ENCODE results near the gene METTL2B. TPM values are rescaled to one million over a fixed set of nuclear protein-coding genes. Genes with fewer than 3 reads are reported as not detected.
"Not testable (repeated sequence)": the region's sequence is repeated elsewhere in the genome, so short reads cannot be mapped to it uniquely, and the experiment has no call there.

The METTL2B gene
- total RNA-seq, 1 donor from 2014 or later: 50.1 TPM

DNA sequence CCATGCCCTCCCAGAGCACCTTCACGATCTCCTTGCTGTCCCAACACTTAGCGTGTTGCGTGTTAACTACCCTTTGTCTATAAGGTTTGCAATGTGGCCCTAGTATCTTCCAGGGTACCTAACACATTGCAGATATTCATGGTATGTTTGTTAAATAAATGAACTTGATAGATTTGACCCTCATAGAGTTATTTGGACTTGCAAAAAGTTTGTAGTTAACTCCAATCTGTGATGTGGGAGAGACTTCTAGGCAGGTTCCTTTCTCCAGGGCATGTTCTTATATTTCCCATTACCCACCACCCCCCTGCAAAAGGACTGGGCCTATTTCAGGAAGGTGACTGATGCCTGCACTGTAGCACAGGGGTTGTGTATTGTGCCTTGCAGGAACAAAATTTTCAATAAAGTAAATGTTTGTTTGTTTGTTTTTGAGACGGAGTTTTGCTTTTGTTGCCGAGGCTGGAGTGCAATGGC is 20.3 kb upstream of the METTL2B start:
- Histone ChIP-seq H3K9me3 (ENCODE audit: low read depth) (no peaks in the 10 kb centered on the region), H3K9ac (peak overlapping the region; percentile 79), H3K4me3 (peak overlapping the region; percentile 80), H3F3A (ENCODE audit: low read depth) (peaks cover 49% of the 10 kb centered on the region), H3K36me3 (peaks cover 3% of the 10 kb centered on the region), H4K20me1 (ENCODE audit: low read depth) (peaks cover 45% of the 10 kb centered on the region), H2AFZ (replicated peaks) (peak overlapping the region; percentile 35), H3K4me2 (peak overlapping the region; percentile 92), H3K79me2 (ENCODE audit: low read depth) (peaks cover 57% of the 10 kb centered on the region), H3K4me1 (peaks cover 22% of the 10 kb centered on the region), H3K27me3 (no peaks in the 10 kb centered on the region), H3K27ac (no peak overlapping the region)
- Mint-ChIP-seq H3K9me3 (no peaks in the 10 kb centered on the region), H3K36me3 (peaks cover 15% of the 10 kb centered on the region), H3K27me3 (ENCODE audit: insufficient read depth, low read depth) (peaks cover 8% of the 10 kb centered on the region), H3K27ac (peak overlapping the region; percentile 83), H3K4me3 (peak overlapping the region; percentile 95), H3K4me1 (peaks cover 53% of the 10 kb centered on the region)
- no peak for DNase-seq (ENCODE audit: low spot score)
- no peak for TF ChIP-seq EZH2 (IDR thresholded peaks at IDR 0.05)
- TF ChIP-seq EZH2phosphoT487 (IDR thresholded peaks at IDR 0.05): no peak
- TF ChIP-seq, protein P1, sequence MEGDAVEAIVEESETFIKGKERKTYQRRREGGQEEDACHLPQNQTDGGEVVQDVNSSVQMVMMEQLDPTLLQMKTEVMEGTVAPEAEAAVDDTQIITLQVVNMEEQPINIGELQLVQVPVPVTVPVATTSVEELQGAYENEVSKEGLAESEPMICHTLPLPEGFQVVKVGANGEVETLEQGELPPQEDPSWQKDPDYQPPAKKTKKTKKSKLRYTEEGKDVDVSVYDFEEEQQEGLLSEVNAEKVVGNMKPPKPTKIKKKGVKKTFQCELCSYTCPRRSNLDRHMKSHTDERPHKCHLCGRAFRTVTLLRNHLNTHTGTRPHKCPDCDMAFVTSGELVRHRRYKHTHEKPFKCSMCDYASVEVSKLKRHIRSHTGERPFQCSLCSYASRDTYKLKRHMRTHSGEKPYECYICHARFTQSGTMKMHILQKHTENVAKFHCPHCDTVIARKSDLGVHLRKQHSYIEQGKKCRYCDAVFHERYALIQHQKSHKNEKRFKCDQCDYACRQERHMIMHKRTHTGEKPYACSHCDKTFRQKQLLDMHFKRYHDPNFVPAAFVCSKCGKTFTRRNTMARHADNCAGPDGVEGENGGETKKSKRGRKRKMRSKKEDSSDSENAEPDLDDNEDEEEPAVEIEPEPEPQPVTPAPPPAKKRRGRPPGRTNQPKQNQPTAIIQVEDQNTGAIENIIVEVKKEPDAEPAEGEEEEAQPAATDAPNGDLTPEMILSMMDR (IDR thresholded peaks at IDR 0.05): no peak

DNA sequence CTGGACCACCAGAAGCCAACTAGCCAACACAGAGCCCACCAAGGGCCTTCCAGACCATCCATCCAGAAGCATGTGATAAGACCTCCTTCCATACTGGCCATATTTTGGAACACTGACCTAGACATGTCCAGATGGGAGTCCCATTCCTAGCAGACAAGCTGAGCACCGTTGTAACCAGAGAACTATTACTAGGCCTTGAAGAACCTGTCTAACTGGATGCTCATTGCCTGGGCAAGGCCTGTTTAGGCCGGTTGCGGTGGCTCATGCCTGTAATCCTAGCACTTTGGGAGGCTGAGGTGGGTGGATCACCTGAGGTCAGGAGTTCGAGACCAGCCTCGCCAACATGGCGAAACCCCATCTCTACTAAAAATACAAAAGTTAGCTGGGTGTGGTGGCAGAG is 19.2 kb upstream of the METTL2B start:
- Mint-ChIP-seq H3K4me1 (peaks cover 53% of the 10 kb centered on the region), H3K36me3 (peaks cover 16% of the 10 kb centered on the region), H3K4me3 (peak overlapping the region; percentile 95), H3K27ac (peak overlapping the region; percentile 37)
- H3K9me3 Mint-ChIP-seq; H2AFZ ChIP-seq (replicated peaks); H3K27me3 ChIP-seq; H3K36me3 ChIP-seq; H3K27ac ChIP-seq; DNase-seq (ENCODE audit: low spot score); H3K9me3 ChIP-seq (ENCODE audit: low read depth); H3K27me3 Mint-ChIP-seq (ENCODE audit: insufficient read depth, low read depth); H3K9ac ChIP-seq: not testable (repeated sequence)
- Histone ChIP-seq H3K4me2 (peak overlapping the region; percentile 92), H4K20me1 (ENCODE audit: low read depth) (peaks cover 45% of the 10 kb centered on the region), H3K79me2 (ENCODE audit: low read depth) (peaks cover 68% of the 10 kb centered on the region), H3K4me1 (peaks cover 22% of the 10 kb centered on the region), H3F3A (ENCODE audit: low read depth) (peaks cover 49% of the 10 kb centered on the region), H3K4me3 (peak overlapping the region; percentile 80)

DNA sequence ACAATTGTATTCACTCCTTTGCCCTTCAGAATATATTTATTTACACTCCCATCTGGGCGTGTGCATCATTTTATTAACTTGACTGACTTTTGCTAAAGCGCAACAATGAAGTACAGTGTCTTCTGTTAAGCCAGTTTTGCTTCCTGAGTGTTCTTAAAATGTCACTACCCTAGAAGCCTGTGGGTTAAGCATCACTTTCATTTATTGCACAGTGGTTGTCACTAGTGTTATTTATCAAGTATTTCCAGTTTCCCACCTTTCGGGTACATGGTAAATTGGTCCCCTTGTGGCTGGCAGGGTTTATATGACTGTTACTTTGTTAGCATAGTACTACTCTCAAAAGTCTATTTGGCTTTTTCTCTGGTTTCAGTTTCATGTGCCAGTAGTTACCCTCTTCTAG is 17.6 kb upstream of the METTL2B start:
- no peaks in the 10 kb centered on the region for H3K9me3 ChIP-seq (ENCODE audit: low read depth)
- peaks cover 24% of the 10 kb centered on the region for H3K36me3 Mint-ChIP-seq
- no peaks in the 10 kb centered on the region for H3K27me3 ChIP-seq
- TF ChIP-seq EZH2 (IDR thresholded peaks at IDR 0.05) (no peak), EZH2phosphoT487 (IDR thresholded peaks at IDR 0.05) (no peak)
- TF ChIP-seq, protein P1 (IDR thresholded peaks at IDR 0.05): no peak
- H3K36me3 ChIP-seq: peaks cover 3% of the 10 kb centered on the region
- no peak overlapping the region for H3K27ac ChIP-seq
- H3K9me3 Mint-ChIP-seq: no peaks in the 10 kb centered on the region
- no peak overlapping the region for H3K27ac Mint-ChIP-seq
- peak overlapping the region; percentile 80 for H3K4me3 ChIP-seq
- no peak for DNase-seq (ENCODE audit: low spot score)
- peaks cover 44% of the 10 kb centered on the region for H3F3A ChIP-seq (ENCODE audit: low read depth)
- peaks cover 50% of the 10 kb centered on the region for H3K4me1 Mint-ChIP-seq
- no peak overlapping the region for H3K9ac ChIP-seq
- H3K79me2 ChIP-seq (ENCODE audit: low read depth): peaks cover 74% of the 10 kb centered on the region
- peaks cover 18% of the 10 kb centered on the region for H3K4me1 ChIP-seq
- H3K4me3 Mint-ChIP-seq: no peak overlapping the region
- H3K27me3 Mint-ChIP-seq (ENCODE audit: insufficient read depth, low read depth): peaks cover 4% of the 10 kb centered on the region
- H3K4me2 ChIP-seq: peak overlapping the region; percentile 92
- no peak overlapping the region for H2AFZ ChIP-seq (replicated peaks)
- H4K20me1 ChIP-seq (ENCODE audit: low read depth): peaks cover 45% of the 10 kb centered on the region

DNA sequence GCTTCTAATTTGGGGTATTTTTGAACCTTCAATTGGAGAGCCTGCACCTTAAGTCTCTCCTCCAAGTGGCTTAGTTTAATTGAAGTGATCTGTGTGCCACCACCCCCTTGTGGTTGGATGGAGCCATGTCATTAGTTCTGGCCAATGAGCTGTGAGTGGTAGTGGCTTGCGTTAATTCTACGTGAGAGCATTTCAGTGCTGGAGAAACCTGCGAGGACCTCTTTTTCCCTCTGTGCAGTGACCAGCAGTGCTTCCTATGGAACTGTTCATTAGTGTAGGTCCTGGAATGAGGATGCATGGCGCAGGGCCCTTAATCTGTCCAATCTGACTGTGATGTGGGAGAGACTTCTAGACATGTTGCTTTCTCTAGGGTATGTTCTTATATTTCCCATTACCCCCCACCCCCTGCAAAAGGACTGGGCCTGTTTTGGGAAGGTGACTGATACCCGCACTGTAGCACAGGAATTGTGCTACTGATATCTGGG is 17.1 kb upstream of the METTL2B start:
- Mint-ChIP-seq H3K4me3 (peak overlapping the region; percentile 19), H3K9me3 (no peaks in the 10 kb centered on the region)
- peaks cover 74% of the 10 kb centered on the region for H3K79me2 ChIP-seq (ENCODE audit: low read depth)

More for the DNA sequence above, 17.1 kb upstream of the METTL2B start:
- Mint-ChIP-seq H3K4me1 (peaks cover 45% of the 10 kb centered on the region), H3K27ac (no peak overlapping the region), H3K36me3 (peaks cover 26% of the 10 kb centered on the region), H3K27me3 (ENCODE audit: insufficient read depth, low read depth) (peaks cover 4% of the 10 kb centered on the region)
- Histone ChIP-seq H3K4me3 (peak overlapping the region; percentile 80), H3K36me3 (peaks cover 3% of the 10 kb centered on the region), H3K27ac (no peak overlapping the region), H2AFZ (replicated peaks) (no peak overlapping the region), H3F3A (ENCODE audit: low read depth) (peaks cover 39% of the 10 kb centered on the region), H3K9me3 (ENCODE audit: low read depth) (no peaks in the 10 kb centered on the region), H4K20me1 (ENCODE audit: low read depth) (peaks cover 45% of the 10 kb centered on the region), H3K27me3 (no peaks in the 10 kb centered on the region), H3K9ac (no peak overlapping the region), H3K4me1 (peaks cover 15% of the 10 kb centered on the region), H3K4me2 (peak overlapping the region; percentile 92)
- peak; percentile 81 for DNase-seq (ENCODE audit: low spot score)
- no peak for TF ChIP-seq EZH2 (IDR thresholded peaks at IDR 0.05)
- TF ChIP-seq, protein P1 (IDR thresholded peaks at IDR 0.05): peak; percentile 85

All from neural progenitor cell (in vitro differentiated cells).